COR-L47 (cell line): Measurements from ENCODE around the gene MVD.
"Not testable (repeated sequence)": the region's sequence is repeated elsewhere in the genome, so short reads cannot be mapped to it uniquely, and the experiment has no call there.

Experiments used
- DNase-seq: peaks from one replicate; lab custom pipeline; 2025; lab: John Stamatoyannopoulos, UW

The MVD gene

DNA sequence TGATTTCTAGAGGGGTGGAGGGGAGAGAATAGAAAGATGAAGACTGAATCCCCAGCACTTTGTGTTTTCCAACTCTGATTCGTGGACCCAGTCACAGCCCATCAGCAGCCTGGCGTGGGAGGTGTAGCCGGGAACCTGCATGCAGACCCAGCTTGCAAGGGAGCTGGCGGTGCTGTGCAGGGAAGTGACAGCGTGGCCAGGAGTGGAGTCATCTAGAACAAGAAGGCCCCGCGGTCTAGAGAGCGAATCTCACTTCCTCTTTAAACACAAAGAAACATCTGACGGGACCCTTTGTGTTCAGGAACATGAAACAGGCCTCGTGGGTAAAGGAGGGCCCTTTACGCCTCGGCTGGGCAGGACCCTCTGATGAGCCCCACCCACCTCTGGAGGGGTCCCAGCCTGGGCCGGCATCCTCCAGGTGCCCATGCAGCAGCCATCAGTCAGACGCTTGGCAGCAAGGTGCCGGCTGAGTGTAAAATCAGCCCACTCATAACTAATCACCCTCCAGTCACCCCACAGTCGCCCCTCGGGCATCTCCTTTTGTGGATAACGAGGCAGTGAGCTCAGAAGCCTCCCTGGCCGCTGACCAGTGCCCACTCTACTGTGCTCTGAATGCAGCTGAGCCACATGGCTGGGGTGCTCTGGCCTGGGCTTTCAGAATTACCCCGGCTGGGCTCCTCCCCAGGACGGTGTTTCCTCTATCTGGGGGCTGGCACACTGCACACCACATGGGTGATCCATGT is 19.0 kb upstream of the MVD start:
- no peak for DNase-seq

DNA sequence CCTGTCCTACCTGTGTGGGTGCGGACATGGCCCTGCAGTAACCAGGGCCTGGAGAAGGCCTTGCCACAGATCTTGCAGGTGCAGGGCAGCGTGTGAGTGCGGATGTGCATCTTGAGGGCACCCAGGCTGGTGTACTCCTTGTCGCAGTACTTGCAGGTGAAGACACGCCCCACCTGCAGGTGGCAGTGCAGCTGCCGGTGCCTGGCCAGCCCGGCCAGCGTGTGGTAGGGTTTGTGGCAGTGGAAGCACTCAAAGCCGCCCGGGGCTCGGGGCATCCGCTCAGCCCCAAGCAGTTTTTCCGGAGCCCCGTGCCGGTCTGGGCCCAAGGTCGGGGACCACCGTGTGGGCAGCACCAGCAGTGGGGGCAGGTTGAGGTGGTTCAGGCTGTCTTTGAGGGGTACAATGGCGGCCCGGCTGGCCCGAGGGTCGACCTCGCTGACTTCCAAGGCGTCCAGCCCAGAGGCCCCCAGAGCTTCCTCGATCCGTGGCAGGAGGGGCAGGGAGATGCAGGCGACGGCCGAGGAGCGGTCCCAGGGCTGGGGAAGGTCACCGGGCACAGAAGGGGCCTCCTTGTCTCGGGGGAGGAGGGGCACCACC is 18.3 kb upstream of the MVD start:
- DNase-seq = no peak

DNA sequence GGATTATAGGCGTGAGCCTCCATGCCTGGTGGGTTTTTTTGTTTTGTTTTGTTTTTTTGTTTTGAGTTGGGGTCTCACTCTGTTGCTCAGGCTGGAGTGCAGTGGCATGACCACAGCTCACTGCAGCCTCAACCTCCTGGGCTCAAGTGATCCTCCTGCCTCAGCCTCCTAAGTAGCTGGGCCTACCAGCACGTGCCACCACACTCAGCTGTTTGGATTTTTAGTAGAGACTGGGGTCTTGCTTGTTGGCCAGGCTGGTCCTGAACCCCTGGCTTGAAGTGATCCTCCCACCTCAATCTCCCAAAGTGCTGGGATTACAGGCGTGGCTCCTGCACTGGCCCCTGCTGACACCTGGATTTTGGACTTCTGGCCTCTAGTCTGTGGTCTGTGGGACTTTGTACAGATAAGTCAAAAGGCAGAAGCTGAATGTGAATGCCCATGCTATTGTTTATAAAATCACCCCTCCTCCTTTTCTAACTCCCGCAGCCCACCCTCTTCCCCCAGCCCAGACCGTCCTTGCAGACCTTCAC is 17.7 kb upstream of the MVD start:
- DNase-seq = no peak

DNA sequence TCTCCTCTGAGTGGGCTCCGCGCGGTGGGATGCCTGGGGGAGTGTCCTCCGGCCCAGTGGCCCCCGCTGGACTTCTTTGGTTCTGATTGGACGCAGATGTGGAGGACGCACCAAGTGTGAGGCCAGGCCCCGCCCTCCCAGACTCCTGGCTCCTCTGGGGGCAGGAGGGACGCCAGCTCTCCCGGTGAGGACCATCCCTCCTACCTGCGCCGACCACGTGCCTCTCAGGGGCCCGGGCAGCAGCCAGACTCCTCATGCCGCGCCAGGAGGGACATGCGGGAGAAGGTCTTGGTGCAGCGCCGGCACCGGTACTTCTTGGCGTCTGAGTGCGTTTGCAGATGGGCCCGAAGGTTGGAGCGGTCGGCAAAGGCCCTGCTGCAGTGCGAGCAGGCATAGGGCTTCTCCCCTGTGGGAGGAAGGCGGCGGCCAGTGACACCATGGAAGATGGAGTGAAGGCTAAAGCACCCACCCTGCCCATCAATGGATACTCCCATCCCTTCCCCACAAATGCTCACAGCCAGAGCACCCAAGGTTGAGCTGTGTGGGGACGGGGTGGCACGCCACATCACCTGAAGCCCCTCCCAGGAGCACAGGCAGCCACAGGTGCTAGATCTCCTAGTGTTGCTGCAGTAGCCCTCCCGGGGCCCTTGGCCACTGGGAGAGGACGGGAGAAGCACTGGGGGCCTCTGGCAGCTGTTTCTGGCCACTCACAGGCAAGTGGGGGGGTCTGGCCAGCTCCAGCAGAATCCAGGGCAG is 15.5 kb upstream of the MVD start:
- DNase-seq = no peak

DNA sequence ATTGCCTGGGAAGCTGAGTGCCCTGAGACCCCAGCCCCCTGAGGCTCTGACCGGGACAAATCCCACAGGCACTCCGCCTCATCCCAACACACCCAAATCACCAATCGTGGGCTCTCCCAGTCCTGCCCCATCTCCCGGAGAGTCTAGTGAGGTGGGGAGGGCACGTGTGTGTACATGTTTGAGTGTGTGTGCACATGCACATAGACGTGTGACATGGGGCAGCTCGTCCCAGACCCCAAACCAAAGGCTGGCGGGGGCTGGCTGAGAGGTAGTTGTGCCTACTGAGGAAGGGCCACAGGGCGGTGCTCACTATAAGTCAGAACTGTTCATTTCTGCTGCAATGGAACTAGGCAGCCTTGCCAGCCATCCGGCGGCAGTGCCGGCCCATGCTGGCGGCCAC is 14.8 kb upstream of the MVD start:
- no peak for DNase-seq

DNA sequence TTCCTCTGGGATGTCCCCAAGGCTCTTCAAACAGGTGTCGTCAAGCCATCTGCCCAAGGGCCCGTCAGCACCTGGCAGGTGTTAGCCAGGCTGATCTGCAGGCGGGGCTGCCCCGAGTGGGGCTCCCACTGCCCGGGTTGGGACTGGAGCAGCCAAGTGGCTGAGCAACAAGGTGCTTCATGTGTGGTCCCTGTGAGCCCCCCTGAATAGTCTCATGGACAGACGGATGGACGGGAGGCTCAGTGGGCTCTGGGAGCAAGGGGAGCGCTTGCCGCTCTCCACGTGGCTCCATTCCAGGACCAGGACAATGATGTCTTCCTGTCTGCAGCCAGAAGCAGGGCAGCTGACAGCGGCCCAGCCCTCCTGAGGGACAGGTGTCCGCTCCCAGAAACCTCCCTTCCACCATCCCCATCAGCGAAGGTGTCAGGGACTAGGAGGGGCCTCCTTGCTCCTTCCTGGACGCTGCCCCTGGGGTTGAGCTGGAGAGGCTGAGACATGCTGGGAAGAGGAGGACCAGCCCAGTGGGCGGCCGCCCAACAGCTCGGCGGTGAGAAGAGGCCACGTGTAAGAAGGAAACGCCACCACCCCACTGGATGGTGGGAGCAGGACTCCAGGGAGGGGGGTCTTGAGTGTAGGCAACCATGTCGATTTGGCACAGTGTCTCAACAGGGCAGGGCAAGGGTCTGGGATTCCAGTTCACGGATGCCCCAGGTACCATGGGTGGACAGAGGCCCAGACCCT is 13.8 kb upstream of the MVD start:
- no peak for DNase-seq

DNA sequence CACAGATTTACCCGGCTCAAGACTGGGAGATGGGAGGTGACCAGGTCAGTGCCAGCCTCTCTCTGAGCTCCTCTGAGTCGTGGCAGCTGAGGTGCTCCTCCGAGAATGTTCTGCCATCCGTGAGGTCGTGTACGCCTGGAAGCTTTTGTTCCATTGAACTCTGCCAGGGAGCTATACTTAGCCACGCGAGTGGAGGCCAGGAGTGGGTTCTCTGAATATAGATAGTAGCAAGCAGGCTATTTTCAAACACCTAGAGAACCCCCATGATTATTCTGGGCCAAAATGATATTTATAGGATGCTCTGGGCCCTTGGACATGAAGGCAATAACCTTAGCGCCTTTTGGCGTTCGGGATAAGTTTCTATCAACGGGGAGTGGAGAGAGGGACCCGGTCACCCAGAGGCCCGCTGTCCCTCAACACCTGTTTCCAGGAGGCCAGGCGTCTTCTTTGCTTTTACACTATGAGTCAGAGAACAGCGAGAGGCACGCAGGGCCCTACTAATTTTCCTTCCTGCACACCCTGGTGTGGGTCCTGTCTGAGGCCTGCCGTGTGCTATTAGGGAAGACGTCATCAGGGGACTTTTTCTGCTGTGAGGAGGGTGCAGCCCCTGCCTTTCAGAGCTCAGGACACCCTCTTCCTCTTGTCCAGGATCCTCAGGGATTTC is 11.0 kb upstream of the MVD start:
- no peak for DNase-seq

DNA sequence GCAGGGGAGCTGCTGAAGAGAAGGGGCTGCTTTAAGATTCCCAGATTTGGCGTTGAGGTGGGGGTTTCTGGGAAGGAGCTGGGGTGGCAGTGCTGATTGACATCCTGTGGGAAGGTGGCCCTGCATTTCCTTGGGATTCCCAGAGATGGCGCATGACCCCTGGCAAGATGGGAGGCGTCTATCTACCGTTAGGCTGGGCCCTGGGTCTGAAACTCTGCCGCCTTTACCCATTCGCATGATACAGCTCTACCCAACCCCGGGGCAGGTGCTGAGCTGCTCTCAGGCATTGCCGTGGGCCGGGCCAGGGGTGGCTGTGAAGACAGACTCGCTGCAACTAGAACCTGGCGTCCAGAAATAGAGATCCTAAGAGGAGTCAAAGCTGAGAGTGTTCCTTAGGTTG is 9.9 kb upstream of the MVD start:
- peak; percentile 34 for DNase-seq

DNA sequence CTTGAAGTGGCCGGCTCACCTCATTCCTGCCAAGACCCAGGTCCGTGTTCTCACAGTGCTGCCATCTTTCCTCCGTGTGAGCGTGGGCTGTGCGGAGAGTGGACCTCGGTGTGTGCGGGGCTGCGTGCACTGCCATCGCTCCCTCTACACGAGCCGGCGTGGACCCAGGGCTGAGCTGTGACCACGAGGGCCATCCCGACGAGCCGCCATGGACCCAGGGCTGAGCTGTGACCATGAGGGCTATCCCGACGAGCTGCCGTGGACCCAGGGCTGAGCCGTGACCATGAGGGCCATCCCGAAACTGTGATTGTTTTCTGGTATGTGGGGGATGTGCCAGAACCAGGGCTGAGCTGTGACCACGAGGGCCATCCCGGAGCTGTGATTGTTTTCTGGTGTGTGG is 8.9 kb upstream of the MVD start:
- DNase-seq = no peak

DNA sequence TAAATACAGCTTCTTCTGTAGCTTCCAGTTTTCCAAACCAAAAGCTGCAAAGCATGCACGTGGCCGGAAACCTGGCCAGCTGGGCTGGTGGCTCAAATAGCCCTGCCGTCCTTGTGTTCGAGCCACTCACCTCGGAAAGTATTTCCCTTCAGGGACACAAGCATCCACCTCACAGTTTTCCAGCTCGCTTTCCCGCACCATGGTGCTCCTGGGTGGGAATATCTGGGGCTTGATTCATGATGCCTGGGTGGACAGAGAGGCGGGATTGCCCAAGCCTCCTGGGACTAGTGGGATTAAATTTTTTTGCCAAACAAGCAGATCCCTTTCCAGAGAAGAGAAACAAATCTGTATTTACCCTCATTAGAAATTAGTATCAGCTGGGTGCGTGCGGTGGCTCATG is 7.1 kb upstream of the MVD start:
- DNase-seq = no peak

DNA sequence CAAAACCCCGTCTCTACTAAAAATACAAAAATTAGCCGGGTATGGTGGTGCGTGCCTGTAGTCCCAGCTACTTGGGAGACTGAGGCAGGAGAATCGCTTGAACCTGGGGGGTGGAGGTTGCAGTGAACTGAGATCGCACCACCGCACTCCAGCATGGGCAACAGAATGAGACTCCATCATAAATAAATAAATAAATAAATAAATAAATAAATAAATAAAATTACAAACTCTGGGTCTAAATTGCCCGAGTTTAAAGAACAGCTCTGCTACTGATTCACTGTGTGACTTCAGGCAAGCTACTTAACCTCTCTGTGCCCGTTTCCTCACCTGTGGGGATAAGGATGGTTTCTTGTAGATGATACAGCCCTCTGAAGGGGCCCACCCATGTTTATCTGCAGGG is 6.6 kb upstream of the MVD start:
- not testable (repeated sequence) for DNase-seq

DNA sequence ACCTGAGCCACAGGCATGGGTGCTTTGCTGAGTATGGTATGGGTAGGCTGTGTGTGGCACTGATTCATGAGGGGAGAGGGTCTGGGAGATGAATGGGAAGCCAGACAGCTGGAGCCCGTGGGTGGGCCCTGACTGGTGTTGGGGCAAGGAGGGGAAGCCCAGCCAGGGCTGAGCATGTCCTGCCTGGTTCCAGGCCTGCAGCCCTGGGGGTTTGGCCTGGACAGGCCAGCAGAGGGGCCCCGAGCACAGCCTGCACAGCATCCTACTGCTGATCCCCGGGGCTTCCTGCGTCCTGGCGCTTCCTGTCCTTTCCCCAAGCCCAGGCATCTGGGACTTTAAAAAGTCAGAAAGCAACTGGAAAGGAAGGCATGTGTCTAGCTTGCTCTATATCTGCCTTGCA is 4.6 kb upstream of the MVD start:
- no peak for DNase-seq

DNA sequence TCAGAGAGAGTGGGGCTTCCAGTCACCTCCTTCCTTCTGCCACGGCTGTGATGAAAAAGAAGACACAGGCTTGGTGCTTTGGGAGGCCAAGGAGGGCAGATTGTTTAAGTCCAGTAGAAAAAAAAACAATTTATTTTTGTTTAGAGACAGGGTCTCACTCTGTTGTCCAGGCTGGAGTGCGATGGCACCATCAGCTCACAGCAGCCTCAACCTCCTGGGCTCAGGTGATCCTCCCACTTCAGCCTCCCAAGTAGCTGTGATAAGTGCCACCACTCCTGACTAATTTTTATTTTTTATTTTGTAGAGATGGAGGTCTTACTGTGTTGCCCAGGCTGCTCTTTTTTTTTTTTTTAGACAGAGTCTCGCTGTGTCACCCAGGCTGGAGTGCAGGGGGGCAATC is 2.7 kb upstream of the MVD start:
- DNase-seq = no peak

DNA sequence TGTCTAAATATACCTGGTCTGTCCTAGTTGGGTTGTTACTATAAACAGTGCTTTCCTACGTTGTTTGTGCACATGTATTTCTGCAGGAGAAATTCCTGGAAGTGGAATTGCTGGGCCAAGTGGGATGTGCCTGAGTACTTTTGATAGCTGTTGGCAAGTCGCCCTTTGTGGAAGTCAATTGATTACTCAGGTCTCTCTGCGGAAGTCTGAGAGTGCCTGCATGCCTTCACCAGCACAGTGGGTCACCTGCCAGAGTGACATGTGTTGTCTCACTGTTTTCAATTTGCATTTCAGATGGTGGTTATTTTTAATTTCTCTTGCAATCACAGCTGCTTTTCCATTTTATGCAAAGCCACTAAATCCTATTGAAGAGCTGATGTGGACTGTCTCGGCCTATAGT is 2.3 kb upstream of the MVD start:
- no peak for DNase-seq

DNA sequence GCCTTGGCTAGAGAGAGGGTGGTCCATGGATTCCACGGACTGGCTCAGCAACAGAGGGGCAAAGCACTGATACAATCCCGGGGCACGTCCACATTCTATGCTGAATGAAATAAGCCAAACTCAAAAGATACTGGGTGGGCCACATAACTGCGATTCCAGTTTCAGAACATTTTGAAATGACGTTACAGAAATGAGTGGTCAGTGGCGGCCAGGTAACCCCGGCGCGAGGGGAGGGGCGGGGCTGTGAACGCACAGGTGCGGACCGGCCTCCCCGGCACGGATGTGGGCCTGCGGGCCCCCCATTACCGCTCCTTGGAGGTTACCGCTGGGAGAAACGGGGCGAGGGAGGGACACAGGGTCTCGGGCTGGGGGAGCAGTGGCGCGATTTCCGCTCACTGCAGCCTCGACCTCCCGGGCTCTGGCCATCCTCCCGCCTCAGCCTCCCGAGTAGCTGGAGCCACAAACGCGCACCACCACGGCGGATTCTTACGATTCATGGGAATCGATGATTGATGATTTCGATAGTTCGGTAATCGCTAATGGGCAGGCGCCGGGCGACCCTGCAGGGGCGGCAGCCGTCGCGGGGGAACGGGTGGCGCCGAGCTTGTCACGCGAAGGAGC is 559 bp downstream of the MVD start:
- DNase-seq = no peak

DNA sequence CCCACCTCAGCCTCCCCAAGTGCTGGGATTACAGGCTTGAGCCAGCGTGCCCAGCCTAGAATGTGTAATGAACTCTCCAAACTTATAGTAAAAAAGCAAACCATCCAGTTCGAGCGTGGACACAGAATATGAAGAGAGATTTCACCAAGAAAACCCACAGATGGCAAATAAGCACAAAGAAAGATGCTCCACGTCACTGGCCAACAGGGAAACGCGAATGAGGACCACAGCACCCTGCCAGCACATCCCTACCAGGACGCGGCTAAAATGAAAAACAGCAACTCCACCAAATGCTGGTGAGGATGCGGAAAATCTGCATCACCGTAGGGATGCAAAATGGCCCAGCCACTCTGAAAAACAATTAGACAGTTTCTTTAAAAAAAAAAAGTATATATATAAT is 1.4 kb downstream of the MVD start:
- no peak for DNase-seq

DNA sequence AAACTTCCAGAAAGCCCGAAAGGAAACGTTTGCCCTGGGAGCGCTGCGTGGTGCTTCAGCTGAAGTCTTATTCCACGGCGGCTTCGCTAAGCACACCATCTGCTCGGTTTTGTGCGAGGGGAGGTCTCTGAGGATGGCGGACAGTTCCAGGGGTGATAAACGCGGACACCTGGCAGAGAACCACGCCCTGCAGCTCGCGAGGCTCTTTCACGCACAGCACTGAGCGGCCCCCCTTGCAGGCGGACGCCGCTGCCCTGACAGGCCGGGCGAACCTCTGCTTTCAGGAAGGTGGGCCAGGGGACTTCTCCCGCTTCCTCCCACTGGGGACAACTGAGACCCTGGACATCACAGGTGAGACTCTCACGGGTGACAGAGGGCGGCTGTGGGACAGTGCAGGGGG is 3.7 kb downstream of the MVD start:
- DNase-seq = no peak

DNA sequence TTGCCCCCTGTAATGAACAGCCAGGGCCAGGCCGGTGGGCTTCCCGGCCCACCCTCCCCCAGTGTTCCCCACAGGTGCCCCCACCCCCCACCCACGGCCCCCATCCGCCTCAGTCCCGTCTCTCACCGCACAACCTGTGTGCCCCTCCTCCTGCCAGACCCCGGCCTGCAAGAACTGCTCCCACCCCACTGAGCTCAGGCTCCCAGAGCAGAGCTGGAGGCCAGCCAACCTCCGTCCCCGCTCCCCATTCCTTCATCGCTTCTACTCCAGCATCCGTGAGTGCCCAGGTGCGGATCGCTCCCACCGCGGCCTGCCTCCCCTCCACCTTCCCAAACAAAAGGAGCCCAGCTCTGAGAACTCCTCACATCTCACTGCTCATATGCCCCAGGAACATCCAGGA is 4.2 kb downstream of the MVD start:
- no peak for DNase-seq

DNA sequence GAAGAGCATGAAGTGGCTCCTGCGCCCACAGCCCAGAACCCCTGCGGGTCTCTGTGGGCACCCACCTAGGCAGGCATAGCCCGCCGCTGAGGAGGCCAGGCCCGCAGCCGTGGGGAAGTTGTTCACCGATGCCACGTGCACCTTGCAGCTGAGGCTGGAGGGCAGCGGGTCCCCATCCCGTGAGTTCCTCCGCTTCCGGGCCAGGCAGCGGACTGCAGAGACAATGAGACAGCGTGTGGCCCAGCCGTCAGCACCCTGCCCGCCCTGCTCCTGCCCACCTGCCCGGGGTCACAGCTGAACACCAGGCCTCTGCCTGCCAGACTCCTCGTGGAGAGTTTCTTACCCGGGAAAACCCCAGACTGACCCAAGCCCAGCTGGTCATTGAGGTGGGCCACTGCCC is 5.5 kb downstream of the MVD start:
- DNase-seq = no peak

DNA sequence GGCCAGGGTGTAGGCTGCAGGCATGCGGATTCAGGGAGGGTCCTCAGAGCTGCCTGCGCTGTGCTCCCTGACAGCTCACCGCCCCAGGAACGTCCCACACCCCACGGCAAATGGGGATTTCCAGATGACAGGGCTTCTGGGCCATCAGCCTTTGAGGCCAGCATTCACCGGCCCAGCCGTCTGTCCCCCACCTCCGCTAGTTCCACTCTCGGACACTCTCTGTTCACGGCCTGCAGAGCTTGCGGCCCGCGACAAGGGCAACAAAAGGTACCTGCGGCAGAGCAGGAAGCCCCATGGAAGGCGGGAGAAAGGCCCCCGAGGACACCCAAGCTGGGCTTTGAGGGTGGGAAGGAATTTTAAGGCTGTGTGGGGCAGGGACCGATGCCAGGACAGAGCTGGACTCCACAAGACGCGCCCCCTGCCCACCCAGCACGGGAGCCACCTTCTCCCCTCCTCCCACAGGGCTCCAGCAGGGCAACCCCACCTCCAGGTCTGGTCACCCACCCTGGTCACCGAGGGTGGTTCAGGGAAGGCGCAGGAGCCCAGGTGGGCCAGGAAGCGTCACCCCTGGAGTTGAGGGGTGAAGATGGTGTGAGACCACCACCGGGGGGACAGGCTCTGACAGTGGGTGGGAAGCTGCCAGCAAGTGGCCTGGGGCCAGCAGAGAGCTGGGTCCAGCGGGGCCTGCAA is 6.5 kb downstream of the MVD start:
- DNase-seq = no peak

DNA sequence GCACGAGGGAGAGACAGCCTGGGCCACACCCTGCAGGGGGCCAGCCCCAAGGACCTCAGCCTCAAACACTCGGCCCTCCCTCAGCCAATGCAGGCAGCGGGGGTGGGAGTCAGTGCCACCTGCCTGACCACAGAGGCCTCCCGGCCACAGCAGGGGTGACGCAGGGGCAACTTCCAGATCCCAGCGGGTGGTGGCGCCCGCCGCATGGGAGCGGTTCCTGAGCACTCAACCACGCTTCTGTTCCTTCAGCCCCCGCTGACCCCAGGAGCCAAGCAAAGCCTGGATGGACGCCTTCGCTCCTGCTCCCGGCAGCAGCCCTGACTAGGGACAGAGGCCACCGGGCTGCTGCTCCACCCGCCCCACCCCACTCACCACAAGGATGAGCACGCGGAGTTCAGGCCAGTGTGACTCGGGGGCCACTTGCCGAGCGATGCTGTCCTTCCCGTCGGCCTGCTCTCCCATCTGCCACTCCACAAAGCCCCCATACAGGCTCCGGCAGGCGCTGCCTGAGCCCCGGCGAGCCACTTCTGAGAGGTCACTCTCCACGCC is 7.1 kb downstream of the MVD start:
- no peak for DNase-seq
